Measurements from ENCODE around the gene EVC2. TPM values are rescaled to one million over a fixed set of nuclear protein-coding genes. Genes with fewer than 3 reads are reported as not detected.

Gene EVC2
- total RNA-seq, 1 experiment from 2014 or later: 7.8 TPM

GRCh38 chr4:5715357-5715756 lies 7.0 kb upstream of the EVC2 start:
- H3K36me3 Mint-ChIP-seq (ENCODE audit: insufficient read depth in 1 of 3, low read depth in 3 of 3): peaks cover 11 to 23% (median 17%) of the 10 kb centered on the region in 3 experiments
- no peaks in the 10 kb centered on the region; the same call in 1 of the 2 replicates for H3K79me2 ChIP-seq (ENCODE audit: insufficient read depth, low read length)

More at GRCh38 chr4:5715357-5715756, 7.0 kb upstream of the EVC2 start:
- no peak overlapping the region for H3K18ac ChIP-seq (ENCODE audit: insufficient read length, low read depth, low read length)
- no peak for DNase-seq
- no peak overlapping the region for H2AFZ ChIP-seq (ENCODE audit: low read length)
- H3T11ph ChIP-seq (ENCODE audit: low read length): no peak overlapping the region
- H2BK120ac ChIP-seq (ENCODE audit: low read depth, low read length, poor library complexity, severe bottlenecking): no peak overlapping the region
- Mint-ChIP-seq H3K27me3 (ENCODE audit: low read depth) (peaks cover 13% of the 10 kb centered on the region), H3K4me3 (no peak overlapping the region), H3K4me1 (peaks cover 26 to 27% of the 10 kb centered on the region in 2 experiments), H3K27ac (no peak overlapping the region), H3K9me3 (peaks cover 13% of the 10 kb centered on the region in 2 experiments)
- no peak overlapping the region for H4K8ac ChIP-seq (replicated peaks; ENCODE audit: insufficient read length, low read depth, low read length)
- no peak overlapping the region for H2BK15ac ChIP-seq (ENCODE audit: low read depth, low read length)
- no peak overlapping the region for H3K14ac ChIP-seq (ENCODE audit: insufficient read depth, low read length)
- no peak overlapping the region for H3K23ac ChIP-seq (ENCODE audit: insufficient read length, low read depth, low read length)
- WGBS (ENCODE audit: extremely low coverage, insufficient read length, low lambda C conversion rate): no CpG with 5 or more reads among the region's 2 CpGs
- peaks cover 5% of the 10 kb centered on the region; the same call in 1 of the 2 replicates for H3K27me3 ChIP-seq (ENCODE audit: insufficient read depth, low read length)
- H3K4ac ChIP-seq (ENCODE audit: low read depth, low read length): no peak overlapping the region
- H2AK5ac ChIP-seq (ENCODE audit: insufficient read length, low read length): no peak overlapping the region
- no peak overlapping the region for H3K56ac ChIP-seq (ENCODE audit: insufficient read length, low read depth, low read length)
- H4K5ac ChIP-seq (ENCODE audit: insufficient read length, low read depth, low read length): no peak overlapping the region
- H3K9ac ChIP-seq (ENCODE audit: extremely low read depth, insufficient read length, low read length): no peak overlapping the region
- TF ChIP-seq CTCF (conservative IDR thresholded peaks at IDR 0.05): no peak
- no peak overlapping the region for H3K27ac ChIP-seq (ENCODE audit: insufficient read length, low read depth, low read length)
- H4K20me1 ChIP-seq (ENCODE audit: control insufficient read depth, insufficient read depth, insufficient read length): no peaks in the 10 kb centered on the region
- no peak overlapping the region for H3K4me2 ChIP-seq (ENCODE audit: insufficient read depth, insufficient read length, low read length)
- no peak overlapping the region for H2BK12ac ChIP-seq (ENCODE audit: insufficient read length, low read depth, low read length)
- H3K9me3 ChIP-seq (ENCODE audit: control insufficient read depth, low read depth, low read length): no peaks in the 10 kb centered on the region
- H3K79me1 ChIP-seq (ENCODE audit: insufficient read depth, low read depth, low read length, poor library complexity, severe bottlenecking): no peaks in the 10 kb centered on the region
- no peak overlapping the region for H2BK5ac ChIP-seq (ENCODE audit: insufficient read length, low read length)
- no peak overlapping the region for H4K91ac ChIP-seq (ENCODE audit: insufficient read length, low read depth, low read length)
- no peaks in the 10 kb centered on the region for H3K4me1 ChIP-seq (ENCODE audit: insufficient read depth, low read length)
- no peak overlapping the region for H2BK20ac ChIP-seq (ENCODE audit: low read depth, low read length, poor library complexity, severe bottlenecking)
- H3K23me2 ChIP-seq (ENCODE audit: insufficient read length, low read depth, low read length, poor library complexity, severe bottlenecking): peaks cover 8% of the 10 kb centered on the region
